AML-193 (cell line): ENCODE data around the gene FAM120A.
A peak's percentile ranks its signal among the peaks of the same experiment; 100 is the strongest.

Source experiments
- DNase-seq, 2 experiments: peaks; one replicate each; lab custom pipeline; 2025; lab: John Stamatoyannopoulos, UW

FAM120A gene

GRCh38 chr9:93446073-93446472, 5.4 kb upstream of the FAM120A start:
- DNase-seq = no peak

- no peak for DNase-seq
Observed at GRCh38 chr9:93447655-93448054, 3.8 kb upstream of the FAM120A start.

- DNase-seq = peak in 1 of 2 experiments; percentile 4
Observed at GRCh38 chr9:93451849-93452709, 594 bp downstream of the FAM120A start.

- DNase-seq = no peak
Observed at GRCh38 chr9:93452710-93453046, 1.2 kb downstream of the FAM120A start.

GRCh38 chr9:93453047-93453914, 1.8 kb downstream of the FAM120A start, which contains the start of gene FAM120AOS:
Gene FAM120AOS (minus strand): TSS chr9:93453581. CDS start chr9:93452709, 872 bp downstream.
- DNase-seq = peak; percentile 81 to 90

GRCh38 chr9:93456022-93456421, 4.5 kb downstream of the FAM120A start:
- DNase-seq = no peak

- peak; percentile 55 to 73 for DNase-seq
Observed at GRCh38 chr9:93456504-93456903, 5.0 kb downstream of the FAM120A start.

- DNase-seq = no peak
Observed at GRCh38 chr9:93457006-93457405, 5.5 kb downstream of the FAM120A start.

- DNase-seq = no peak
Observed at GRCh38 chr9:93458712-93459111, 7.2 kb downstream of the FAM120A start.

GRCh38 chr9:93459432-93459847, 8.0 kb downstream of the FAM120A start:
- DNase-seq = no peak

- no peak for DNase-seq
Observed at GRCh38 chr9:93460689-93461413, 9.4 kb downstream of the FAM120A start.

GRCh38 chr9:93461414-93461743, 9.9 kb downstream of the FAM120A start:
- no peak for DNase-seq

GRCh38 chr9:93461821-93462220, 10.3 kb downstream of the FAM120A start:
- no peak for DNase-seq

- DNase-seq = no peak
Observed at GRCh38 chr9:93463638-93464248, 12.3 kb downstream of the FAM120A start.

- DNase-seq = no peak
Observed at GRCh38 chr9:93464395-93464794, 12.9 kb downstream of the FAM120A start.

- no peak for DNase-seq
Observed at GRCh38 chr9:93464876-93465275, 13.4 kb downstream of the FAM120A start.

- DNase-seq = no peak
Observed at GRCh38 chr9:93465855-93466254, 14.4 kb downstream of the FAM120A start.

GRCh38 chr9:93466416-93467061, 15.1 kb downstream of the FAM120A start:
- no peak for DNase-seq

GRCh38 chr9:93467062-93467416, 15.6 kb downstream of the FAM120A start:
- DNase-seq = no peak

GRCh38 chr9:93467462-93467861, 16.0 kb downstream of the FAM120A start:
- DNase-seq = no peak

- no peak for DNase-seq
Observed at GRCh38 chr9:93468763-93469456, 17.4 kb downstream of the FAM120A start.
